K562 (cell line): ENCODE measurements around the gene FBXW7. TPM values are rescaled to one million over a fixed set of nuclear protein-coding genes. Genes with fewer than 3 reads are reported as not detected.
A peak's percentile ranks its signal among the peaks of the same experiment; 100 is the strongest.

ENCODE experiments used
- ATF7 ChIP-seq: fragments of 450-650 bp; IDR thresholded peaks from 2 replicates; pipeline ENCODE4 v1.7.1; 2014; ENCODE audit warnings: mild to moderate bottlenecking, moderate library complexity
- CBFA2T3 ChIP-seq: fragments of 450-650 bp; IDR thresholded peaks from 2 replicates; pipeline ENCODE4 v1.6.1; 2017
- ETV1 ChIP-seq: fragments of 450-650 bp; conservative IDR thresholded peaks from 2 replicates; pipeline ENCODE4 v1.6.1; 2016; ENCODE audit warnings: missing genetic modification characterization, control low read depth, low read depth, missing compliant biosample characterization
- FOXM1 ChIP-seq, 2 experiments: fragments of 450-650 bp in 1 of 2; sonication (generic) in 1 of 2; formaldehyde crosslinking in 1 of 2; IDR thresholded peaks; 2 replicates each; pipeline versions ENCODE4 v1.6.1 to v1.9.0; 2017 to 2022; ENCODE audit warnings: low read depth in 2 of 2, mild to moderate bottlenecking in 2 of 2, missing genetic modification reagents in 1 of 2, moderate library complexity in 1 of 2
- JUND ChIP-seq, 2 experiments: IDR thresholded peaks; 2 replicates in 1 of 2; 3 replicates in 1 of 2; pipeline ENCODE4 v1.6.1; 2011; ENCODE audit warnings: borderline replicate concordance in 2 of 2, low read depth in 2 of 2, low read length in 2 of 2, improper control_type of control experiment in 1 of 2, missing biosample characterization in 1 of 2, missing genetic modification characterization in 1 of 2, missing genetic modification reagents in 1 of 2
- MGA ChIP-seq: fragments of 450-650 bp; IDR thresholded peaks from 2 replicates; pipeline ENCODE4 v1.6.1; 2016; ENCODE audit warnings: mild to moderate bottlenecking, moderate library complexity
- NFE2L1 ChIP-seq: fragments of 450-650 bp; IDR thresholded peaks from 2 replicates; pipeline ENCODE4 v1.6.1; 2016; ENCODE audit warnings: missing genetic modification characterization, low read depth, mild to moderate bottlenecking, missing compliant biosample characterization, moderate library complexity, borderline replicate concordance
- NFYB ChIP-seq: IDR thresholded peaks from 2 replicates; pipeline ENCODE4 v1.6.1; 2011; ENCODE audit warnings: mild to moderate bottlenecking, moderate library complexity; ENCODE audit not compliant: insufficient read length; ENCODE audit errors: extremely low read depth
- NR2C1 ChIP-seq, 2 experiments: fragments of 450-650 bp; IDR thresholded peaks; 2 replicates each; pipeline ENCODE4 v1.6.1; 2017; ENCODE audit warnings: mild to moderate bottlenecking in 2 of 2, antibody characterized with exemption in 1 of 2, inconsistent platforms in 1 of 2, missing compliant biosample characterization in 1 of 2, missing genetic modification characterization in 1 of 2
- SAP30 ChIP-seq: fragments of 200-600 bp; sonication (generic); IDR thresholded peaks from 2 replicates; pipeline ENCODE4 v1.6.1; 2012; ENCODE audit warnings: borderline replicate concordance, low read depth, mild to moderate bottlenecking, moderate library complexity, low read length, control low read depth, inconsistent platforms; ENCODE audit not compliant: insufficient read depth, poor library complexity, severe bottlenecking
- TAF9B ChIP-seq: fragments of 450-650 bp; IDR thresholded peaks from 2 replicates; pipeline ENCODE4 v1.6.1; 2018; ENCODE audit warnings: mild to moderate bottlenecking; ENCODE audit not compliant: partially characterized antibody
- TEAD2 ChIP-seq: fragments of 450-650 bp; IDR thresholded peaks from 2 replicates; pipeline ENCODE4 v1.6.1; 2016; ENCODE audit warnings: missing genetic modification characterization, control low read depth, missing compliant biosample characterization
- ZBTB2 ChIP-seq: fragments of 450-650 bp; IDR thresholded peaks from 2 replicates; pipeline ENCODE4 v1.6.1; 2016; ENCODE audit warnings: antibody characterized with exemption
- ZNF586 ChIP-seq: fragments of 450-650 bp; formaldehyde crosslinking; conservative IDR thresholded peaks from 2 replicates; pipeline ENCODE4 v1.4.0; 2020; ENCODE audit warnings: mild to moderate bottlenecking, moderate library complexity
- polyA plus RNA-seq, 8 experiments: library from polyadenylated mRNA; depleted of rRNA in 4 of 8; stranded (reverse) in 5 of 8; unstranded in 3 of 8; fragments of >200 nt; fragmentation: Nextera tagmentation in 2 of 8; fragmentation: Illumina TruSeq in 1 of 8; extraction: Ambion mirVana in 2 of 8; extraction: Trizol in 1 of 8; gene quantifications; 2 replicates each; pipeline versions ENCODE4 v1.2.1 to v1.2.3, GENCODE V29; 2011 to 2014; ENCODE audit warnings: inconsistent platforms in 1 of 8, missing spikeins in 1 of 8
- total RNA-seq, 7 experiments: library from RNA; depleted of rRNA in 6 of 7; stranded (reverse); fragments of >200 nt in 6 of 7; fragmentation: Illumina TruSeq in 2 of 7; extraction: Trizol in 2 of 7; gene quantifications; 2 replicates each; pipeline versions ENCODE4 v1.2.1 to v1.2.3, GENCODE V29; 2011 to 2021; ENCODE audit warnings: low replicate concordance in 1 of 7

The FBXW7 gene
- total and polyA plus RNA-seq, 9 of the 15 experiments (the other 6 are each of a cell fraction or from before 2014, with no cell fraction given), result 6.8 to 44.2 (median 16.4) TPM

DNA sequence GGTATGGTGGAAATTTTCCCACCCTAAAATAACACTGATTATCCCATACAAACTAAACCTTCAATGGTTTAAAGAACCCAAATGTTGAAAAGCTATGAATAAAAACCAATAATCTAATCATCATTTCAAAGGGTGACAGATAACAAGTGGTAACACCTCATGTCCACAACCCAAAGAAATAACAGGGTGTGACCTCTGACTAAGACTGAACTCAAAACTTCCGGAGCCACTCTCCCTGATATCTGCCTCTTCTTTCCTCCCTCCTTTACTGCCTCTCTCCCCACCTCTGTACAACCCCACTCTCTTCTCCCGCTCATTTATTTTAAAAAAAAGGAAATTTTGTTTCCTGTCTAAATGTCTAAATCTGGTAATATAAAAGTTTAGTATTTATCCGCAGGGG, 11.5 kb downstream of the FBXW7 start (continued):
- TF ChIP-seq ZNF586 (CRISPR knock-in tag) (no peak), ETV1 (tag) (peak; percentile 59), NFYB (no peak), NR2C1 (IDR thresholded peaks at IDR 0.05) (peak; percentile 44; the same call in 1 of the 2 replicates), NR2C1 (tag; IDR thresholded peaks at IDR 0.05) (peak; percentile 42; the same call in 1 of the 2 replicates), TAF9B (peak; percentile 28), MGA (peak; percentile 25; the same call in 1 of the 2 replicates), CBFA2T3 (peak; percentile 21; the same call in 1 of the 2 replicates), ATF7 (no peak), SAP30 (no peak), JUND (IDR thresholded peaks at IDR 0.05; ENCODE audit: borderline replicate concordance, low read depth, low read length) (peak; percentile 67; the same call in 1 of the 2 replicates), JUND (tag; IDR thresholded peaks at IDR 0.05; ENCODE audit: borderline replicate concordance, low read depth, low read length) (no peak), TEAD2 (no peak), FOXM1 (IDR thresholded peaks at IDR 0.05; ENCODE audit: low read depth) (no peak), FOXM1 (CRISPR knock-in tag; IDR thresholded peaks at IDR 0.05; ENCODE audit: low read depth) (no peak), NFE2L1 (tag) (no peak), ZBTB2 (0 out of 2 replicates have a peak, but pooled peaks have one; percentile 23)
